HG02571 (cell line): ENCODE data around the gene CSRNP3.

Experiments used
- ATAC-seq: cut with Tn5 transposase; IDR thresholded peaks from one replicate; pipeline ENCODE4 v1.9.1; 2021; ENCODE audit warnings: mild to moderate bottlenecking, moderate library complexity; ENCODE audit not compliant: unreplicated experiment

The CSRNP3 gene

DNA sequence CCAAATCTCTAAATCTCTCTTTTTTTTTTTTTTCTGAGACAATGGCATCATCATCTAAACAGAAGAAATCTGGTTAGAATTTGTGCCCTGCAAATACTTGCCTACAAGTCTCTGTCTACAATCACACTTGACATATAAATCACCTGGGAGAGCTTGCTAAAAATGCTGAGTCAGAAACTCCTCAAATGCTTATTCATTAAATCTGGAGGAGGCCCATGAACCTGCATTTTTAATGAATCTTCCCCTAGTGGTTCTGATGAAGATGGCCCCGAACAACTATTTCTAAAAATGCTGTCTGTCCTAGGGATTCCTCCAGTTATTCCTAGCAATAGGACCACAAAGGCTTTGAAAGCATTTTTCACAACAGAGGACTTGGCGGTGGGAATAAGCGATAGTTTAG, 1.6 kb upstream of the CSRNP3 start:
- no peak for ATAC-seq

DNA sequence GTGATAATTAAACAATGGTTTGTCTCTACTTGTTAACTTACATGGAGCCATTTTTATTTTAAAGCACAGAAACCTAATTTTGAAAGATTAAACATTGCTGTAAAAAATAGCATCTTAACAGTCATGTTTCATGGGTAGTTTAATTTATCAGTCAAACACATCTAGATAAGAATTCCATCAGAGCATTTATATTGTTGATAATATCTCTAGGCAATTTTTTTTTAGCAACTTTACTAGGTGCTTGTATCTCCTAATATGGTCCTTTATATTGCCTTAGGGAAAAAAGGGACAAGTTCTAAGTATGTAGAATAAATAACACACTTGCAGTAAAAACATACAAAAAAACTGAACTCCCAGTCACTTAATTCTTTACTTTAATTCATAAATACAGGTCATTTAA, 863 bp downstream of the CSRNP3 start:
- no peak for ATAC-seq

DNA sequence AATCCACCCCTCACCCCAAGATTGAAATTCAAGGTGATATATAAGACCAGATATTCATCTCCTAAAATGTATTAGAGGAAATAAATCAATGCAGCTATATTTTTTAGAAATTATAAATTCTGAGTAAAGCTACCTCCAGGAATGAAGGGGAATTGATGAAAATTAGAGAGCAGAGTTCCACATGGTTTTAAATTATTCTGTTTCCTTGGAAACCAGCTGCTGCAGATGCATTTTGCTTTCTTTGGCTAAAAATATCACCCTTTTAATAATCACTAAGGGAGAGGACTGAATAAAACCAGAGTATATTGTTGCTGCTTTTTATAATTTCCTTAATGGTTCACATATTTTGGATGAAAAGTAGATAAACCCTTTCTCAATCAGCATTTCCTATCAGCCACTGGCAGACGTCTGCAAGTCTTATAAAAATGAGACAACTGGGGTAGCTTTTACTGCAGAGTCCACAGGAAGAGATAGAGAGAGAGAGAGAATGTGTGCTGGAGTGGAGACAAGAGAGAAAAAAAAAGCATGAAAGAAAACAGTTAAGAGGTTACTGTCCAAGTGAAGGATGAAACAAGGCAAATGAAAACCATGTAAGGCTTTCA, 2.0 kb downstream of the CSRNP3 start:
- no peak for ATAC-seq

DNA sequence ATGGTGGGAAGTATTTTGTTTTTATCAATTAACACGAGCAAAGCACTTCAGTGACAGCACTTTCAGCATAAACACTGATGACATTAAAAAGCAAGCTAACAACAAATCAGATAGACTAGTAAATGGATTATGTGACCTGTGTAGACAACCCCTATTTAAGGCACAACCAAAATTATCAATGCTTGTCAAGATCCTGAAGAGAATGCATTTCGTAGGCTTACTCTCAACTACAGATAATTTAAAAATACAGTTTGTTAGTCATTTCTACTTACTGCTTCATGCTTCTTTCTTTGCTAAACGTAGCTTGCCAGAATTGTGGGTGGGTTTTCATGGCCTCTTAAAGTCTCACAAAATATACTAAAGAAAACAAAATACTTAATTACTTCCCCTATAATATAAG, 3.4 kb downstream of the CSRNP3 start:
- ATAC-seq, result no peak

DNA sequence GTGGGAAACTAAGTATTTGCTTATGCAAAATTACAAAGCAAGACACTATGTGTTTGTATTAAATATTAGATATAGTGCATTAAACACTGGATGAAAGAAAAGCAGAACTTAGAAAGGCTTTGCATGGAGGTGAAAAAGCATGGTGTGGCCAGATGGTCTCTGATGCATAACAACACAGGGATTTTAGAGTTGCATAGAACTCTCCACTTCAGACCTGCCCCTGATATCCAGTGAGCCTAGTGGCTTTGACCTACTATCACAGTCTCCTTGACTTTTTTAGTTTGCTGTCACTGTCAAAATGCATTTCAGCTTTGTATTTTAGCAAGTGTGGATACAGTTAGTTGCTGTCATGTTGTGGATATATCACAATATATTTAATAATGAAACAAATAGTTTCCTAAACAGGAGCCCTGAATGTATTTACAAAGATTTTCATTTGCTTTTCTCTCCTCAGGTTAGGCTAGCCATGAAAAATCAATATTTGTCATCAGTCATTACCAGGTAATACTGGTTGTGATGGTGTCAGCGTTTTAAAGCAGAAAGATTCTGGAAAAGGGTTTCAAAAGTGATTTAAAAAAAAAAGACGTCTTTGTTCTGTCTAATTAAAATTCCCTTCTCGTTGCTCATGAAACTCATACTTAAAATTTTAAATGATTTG, 5.2 kb downstream of the CSRNP3 start:
- no peak for ATAC-seq

DNA sequence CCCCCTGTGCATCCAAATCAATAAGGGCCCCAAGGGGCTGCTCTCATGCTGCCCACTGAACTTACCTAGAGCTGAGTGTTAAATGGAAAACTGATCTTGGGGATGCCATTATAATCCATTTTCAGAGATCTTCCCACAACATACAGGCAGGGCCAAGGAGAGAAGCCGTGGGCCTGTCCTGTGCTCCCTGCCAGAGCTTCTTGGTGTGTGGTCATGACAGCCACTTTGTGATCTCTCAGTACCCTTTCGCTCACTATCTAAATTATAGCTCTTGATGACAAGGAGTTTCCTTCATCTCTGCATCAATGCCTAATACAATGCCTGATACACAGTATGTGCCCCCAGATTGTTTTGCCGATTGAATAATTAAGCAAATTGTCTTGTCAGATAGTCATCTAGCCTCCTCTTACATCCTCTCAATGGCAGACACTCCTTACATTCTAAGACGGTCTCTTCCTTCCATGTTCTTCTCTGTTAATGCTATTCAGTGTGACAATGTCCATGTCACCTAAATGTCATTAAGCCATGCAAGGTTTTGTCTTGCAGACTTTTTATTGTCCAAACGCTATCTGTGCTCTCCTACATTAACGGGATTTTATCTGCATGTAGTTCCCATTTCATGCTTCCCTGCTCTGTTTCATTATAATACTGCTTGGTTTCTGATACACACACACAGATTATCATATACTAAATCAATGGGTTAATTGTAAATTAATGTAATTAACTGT, 5.9 kb downstream of the CSRNP3 start:
- ATAC-seq, result no peak

DNA sequence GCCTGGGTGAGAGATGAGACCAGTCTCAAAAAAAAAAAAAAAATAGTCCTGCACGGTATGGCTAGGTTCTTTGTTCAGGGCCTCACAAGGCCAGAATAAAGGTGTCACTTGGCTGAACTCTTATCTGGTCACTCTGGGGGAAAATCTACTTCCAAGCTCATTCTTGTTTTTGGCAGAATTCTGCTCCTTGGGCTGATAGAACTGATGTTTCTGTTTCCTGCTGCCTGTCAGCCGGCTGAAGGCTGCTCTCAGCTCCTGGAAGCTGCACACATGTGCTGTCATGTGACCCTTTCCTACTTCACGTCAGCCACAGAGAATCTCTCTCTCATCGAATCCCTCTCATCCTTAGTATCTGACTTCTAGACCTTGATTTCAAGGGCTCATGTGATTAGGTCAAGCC, 10.4 kb downstream of the CSRNP3 start:
- no peak for ATAC-seq

DNA sequence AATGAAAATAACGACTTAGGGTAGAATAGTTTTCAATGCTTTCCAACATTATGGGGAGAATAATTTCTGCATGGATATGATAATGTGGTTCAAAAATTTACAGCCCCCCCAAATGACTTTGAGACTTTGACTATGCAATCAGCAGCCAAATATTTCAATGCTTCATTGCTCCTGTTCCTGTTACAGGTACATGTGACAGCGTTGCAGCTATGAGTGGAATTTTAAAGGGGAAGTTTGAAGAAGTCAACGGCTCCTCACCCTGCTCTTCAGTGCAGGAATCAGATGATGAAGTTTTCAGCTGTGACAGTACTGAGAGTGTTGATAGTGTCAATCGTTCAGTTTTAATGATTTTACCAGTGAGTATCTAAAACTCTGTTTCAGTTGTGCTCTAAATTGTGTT, 25.1 kb downstream of the CSRNP3 start:
- ATAC-seq, result no peak

DNA sequence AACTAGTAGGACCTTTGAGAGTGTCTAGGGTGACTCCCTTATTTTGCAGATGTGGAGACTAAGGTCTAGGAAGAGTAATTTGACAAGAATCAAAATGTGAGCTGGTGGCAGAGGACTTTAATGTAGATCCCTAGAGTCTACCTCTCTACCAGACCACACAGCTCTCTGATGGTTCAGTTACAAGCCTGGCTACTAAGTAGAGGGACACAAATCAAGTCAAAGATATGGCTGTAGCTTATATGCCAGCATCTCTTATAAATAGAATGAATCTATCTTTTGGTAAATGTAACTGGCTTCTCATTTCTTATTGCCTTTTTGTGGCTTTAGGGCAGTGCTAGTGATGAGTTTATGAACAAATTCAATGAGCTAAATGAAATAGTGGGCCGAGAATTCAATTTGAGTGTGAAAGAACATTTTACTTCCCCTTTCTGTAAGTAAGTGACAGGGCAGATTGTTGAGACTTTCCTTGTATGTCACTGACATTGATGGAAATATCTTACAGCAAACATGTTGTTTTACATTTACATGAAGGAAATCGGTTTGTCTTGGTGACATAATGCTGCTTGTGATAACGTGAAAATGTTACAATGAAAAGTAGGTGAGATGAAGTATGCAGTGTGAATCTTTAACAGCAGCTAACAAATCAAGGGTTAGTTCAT, 28.3 kb downstream of the CSRNP3 start:
- no peak for ATAC-seq

DNA sequence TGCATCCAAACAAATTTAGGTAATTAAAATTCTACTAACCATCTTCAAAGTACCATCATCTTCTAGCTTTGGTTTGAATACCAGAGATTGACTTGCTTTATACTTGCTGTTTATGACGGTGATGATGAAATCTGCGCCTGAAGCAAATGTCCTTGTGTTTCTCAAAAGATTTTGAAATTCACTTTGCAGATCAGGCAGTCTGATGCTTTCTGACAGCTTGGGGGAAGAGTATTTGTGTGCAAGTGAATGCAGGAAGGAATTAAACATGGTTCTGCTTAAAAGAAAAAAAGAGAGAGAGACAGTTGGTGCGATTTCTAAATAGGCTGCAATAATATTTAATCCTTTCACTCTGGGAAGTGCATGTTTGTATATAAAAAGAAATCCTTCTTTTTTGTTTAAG, 29.6 kb downstream of the CSRNP3 start:
- no peak for ATAC-seq

DNA sequence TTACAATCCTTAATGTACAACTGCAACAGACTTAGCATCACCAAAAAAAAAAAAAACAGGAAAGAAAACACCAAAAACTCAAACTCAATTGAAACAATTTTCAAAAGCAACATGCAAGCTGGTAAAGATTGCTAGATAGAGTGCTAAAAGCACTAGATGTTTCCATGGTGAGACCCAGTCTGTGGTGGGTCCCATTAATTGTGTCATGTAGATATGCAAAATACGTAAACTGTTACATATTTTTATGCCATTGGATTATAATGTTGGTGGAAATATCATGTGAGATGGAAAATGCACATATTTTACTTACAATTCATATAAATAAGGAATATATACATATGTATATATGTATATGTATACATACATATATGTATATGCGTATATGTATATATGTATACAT, 30.5 kb downstream of the CSRNP3 start:
- no peak for ATAC-seq

DNA sequence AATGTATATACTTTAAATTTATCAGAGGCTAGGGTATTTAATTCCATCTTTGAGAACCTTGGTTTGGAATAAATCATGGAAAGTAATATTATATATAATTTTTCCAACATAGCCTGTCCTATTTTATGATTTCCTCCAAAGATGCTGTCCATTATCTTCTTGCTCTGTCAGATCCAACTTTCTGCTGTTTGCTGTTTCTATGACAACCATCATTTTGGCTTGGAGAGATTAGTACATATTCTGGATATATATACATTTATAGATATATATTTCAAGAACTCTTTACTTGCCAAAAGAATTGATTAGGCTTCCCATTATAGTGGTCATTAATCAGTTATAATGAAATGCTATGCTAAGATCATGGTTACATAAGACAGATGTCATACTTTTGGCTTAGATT, 31.3 kb downstream of the CSRNP3 start:
- ATAC-seq, result no peak

DNA sequence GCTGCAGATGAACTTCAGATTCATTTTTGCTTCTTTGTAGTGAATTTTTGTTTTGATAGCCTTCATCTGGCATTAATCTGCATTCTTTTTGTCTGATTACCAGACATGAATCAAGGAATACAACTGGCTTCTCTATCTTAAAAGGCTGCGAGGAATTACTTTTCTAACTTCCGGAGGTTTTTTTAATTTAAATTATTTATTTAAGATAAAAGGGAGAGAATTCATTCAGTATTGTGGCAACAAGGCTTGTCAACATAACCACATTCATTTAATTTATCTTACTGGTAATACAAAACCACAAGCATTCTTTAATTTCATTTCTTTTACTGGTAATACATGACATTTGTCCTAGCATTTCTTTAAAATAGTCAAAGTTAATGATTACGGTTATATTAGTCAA, 36.0 kb downstream of the CSRNP3 start:
- no peak for ATAC-seq

DNA sequence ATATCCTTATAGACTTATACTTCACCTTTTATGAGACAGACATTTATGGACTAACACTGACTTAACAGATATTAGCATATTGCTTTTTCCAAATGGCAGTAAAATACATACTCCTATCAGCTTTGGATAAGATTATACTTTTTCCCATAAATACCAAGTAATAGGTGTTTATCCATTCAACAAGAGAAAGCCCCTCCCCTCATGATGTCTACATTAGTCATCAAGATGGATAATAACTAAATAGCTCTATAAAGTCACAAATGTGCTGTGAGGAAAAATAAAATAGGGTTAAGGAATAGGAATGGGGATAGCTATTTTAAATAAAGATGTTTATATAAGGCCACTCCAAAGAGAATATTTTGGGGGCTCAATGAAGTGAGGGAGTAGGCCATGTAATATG, 39.4 kb downstream of the CSRNP3 start:
- ATAC-seq, result no peak

DNA sequence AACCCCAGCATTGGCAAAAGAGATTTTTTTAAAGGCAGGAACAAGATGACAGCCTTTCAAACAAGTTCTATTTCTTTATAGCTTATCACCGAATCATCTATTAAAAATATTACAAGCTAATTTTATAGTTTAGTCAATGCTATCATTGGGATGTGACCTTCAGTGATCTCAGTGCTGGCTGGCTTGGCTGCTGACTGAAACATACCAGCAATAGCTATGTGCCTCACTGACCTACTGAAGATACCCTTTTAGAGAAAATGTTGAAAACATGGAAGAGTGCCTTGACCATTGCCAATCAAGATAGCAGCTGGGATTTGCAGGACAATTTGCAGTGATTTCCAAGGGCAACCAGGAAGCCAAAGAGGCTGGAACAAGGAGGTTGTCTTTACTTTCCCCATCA, 44.0 kb downstream of the CSRNP3 start:
- no peak for ATAC-seq

DNA sequence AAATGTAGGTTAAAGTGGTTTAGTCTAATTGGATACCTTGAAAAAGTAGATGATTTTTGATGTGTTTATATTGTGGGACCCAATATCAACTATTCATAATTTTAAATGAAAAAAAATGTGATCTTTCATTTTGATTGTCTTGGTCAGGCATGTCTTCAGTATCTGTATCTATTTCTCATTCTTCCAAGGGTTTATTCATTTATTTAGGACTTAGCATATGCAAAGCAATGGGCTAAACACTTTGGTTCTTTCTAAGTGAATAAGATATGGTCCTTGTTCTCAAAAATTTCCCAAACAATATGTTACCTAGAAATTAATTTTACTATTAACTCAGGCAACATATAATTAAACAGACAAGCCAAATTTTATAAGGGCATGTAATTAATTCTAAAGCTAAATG, 49.1 kb downstream of the CSRNP3 start:
- no peak for ATAC-seq

DNA sequence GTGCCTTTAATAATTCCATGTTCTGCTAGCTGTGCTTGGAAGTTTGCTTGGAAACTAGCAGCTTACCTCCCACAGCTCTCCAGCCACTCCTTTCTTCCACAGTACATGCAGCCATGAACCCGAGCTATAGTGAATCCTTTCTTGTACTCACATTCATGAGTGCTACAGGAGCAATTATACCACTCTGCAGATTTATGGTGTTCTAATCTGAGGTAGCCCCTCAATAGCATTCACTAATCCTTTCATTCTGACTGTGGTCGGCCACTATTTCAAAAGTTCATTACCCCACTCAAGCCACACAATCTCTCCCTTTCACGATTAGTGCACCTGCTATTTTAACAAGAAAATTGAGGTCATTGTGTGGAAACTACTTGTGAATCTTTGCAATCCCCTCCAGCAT, 53.2 kb downstream of the CSRNP3 start:
- ATAC-seq, result no peak

DNA sequence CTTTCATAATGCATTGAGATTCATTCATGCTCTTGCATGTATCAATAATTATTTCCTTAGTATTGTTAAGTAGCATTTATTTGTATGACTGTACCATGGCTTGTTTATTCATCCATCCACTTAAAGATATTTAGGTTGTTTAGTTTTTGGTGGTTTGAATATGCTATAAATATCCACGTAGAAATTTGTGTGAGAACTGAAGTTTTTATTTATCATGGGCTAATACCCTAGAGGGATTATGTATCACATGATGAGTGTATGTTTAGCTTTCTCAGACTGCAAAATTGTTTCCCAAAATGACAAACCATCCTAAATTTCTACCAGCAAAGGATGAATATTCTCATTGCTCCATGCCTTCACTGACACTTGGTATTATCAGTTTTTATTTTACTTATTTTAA, 55.2 kb downstream of the CSRNP3 start:
- no peak for ATAC-seq

DNA sequence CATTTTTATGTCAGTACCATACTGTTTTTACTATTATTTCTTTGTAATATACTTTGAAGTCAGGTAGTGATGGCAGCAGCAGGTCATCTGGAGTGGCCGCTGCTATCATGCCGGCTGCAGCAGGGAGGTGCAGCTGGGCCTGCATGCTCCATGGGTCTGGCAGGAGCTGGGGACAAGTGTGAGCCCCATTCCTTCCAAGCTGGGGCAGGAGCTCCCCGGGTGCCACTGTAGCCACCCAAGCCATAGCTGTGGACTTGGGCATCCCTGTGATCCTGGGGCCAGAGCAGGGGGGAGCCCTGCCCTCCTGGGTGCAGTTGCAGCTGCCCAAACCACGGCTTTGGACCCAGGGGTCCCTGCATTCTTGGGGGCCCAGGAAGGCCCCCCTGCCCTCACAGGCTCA, 59.2 kb downstream of the CSRNP3 start:
- no peak for ATAC-seq

DNA sequence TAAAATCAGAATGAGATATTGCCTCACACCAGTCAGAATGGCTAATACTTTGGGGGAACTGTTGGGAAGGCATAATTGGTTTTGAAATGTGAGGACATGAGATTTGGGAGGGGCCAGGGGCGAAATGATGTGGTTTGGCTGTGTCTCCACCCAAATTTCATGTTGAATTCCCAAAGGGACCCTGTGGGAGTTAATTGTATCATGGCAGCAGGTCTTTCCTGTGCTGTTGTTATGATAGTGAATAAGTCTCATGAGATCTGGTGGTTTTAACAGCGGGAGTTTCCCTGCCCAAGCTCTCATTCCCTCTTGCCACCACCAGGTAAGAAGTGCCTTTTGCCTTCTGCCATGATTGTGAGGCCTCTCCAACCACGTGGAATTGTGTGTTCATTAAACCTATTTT, 59.6 kb downstream of the CSRNP3 start:
- ATAC-seq, result no peak

DNA sequence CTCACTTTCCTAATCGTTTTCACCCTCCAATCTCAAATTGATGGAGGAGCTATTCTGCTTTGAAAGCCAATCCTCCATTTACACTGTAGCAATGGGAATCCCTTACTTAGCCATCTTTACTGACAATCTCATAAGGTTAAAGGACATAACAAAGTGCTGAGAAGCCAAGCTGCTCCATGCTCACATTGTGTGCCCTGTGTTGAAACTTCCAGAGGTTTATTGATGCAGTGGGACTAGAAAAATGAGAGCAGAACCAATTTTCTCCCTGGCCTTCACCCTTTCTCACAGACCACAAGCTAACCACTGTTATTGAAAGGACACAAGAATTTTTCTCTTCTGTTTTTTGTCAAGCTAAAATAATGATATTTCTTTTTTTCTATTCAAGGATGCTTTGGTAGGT, 63.8 kb downstream of the CSRNP3 start:
- ATAC-seq, result no peak

DNA sequence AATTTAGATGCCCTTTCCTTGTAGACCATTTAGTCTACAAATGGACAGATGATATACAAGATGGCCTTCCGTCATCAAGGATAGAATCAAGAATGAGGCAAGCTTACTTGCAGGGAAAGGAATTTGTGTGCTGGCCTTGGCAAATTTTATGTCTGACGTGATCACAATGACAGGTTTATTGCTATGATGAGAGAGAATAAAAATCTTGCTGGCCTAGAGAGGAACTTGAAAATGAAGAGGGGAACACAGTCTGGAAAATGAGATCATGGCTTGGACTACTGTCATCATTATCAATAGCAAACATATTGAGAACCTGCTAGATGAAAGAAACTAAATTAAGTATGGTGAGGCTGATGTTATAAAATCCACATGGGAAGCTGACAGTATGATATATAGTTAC, 66.0 kb downstream of the CSRNP3 start:
- no peak for ATAC-seq
